GM12872 (cell line): ENCODE results near the gene USP47.

Experiments used
- TF ChIP-seq, protein P1 (sequence below): IDR thresholded peaks from 3 replicates; pipeline ENCODE4 v1.5.1; 2011; ENCODE audit warnings: low read depth, mild to moderate bottlenecking, low read length, moderate library complexity; ENCODE audit not compliant: insufficient read depth

USP47 gene

DNA sequence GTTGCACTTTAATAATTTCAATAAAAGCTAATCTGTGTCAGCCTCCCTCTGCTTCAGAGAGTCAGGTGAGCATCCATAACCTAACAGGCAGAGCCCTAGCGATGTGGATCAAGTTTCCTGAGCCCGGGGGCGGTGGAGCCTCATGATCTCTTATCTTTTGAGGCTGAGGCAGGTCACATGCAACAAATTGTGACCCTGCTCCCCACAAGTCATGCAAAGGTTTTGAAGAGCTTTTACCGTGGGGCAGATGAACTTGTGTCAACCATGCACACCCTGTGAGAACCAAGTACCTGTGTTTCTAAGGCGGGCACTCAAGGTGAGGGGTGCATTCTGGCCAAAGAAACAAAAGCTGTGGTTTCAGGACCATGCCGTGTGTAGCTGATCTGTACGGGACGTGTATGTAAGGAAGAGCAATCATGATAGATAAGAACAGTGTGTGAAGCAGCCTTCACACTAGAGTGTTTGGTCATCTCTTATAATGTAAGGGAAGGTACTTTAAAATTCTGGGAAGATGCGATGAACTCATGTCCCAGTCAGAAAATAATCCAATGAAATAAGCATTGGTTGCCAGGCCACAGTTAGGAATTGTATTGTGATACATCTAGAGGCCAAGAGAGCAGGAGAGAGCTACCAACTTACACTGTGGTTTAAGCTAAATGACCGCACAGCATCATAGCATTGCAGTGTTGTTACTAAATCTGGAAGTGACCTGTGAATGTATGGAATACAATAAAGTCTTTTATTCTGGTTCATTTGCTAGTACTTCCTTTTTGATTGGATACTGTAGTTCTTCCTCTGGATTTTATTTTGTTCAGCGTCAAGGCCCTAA is 116.8 kb downstream of the USP47 start:
- TF ChIP-seq, protein P1, sequence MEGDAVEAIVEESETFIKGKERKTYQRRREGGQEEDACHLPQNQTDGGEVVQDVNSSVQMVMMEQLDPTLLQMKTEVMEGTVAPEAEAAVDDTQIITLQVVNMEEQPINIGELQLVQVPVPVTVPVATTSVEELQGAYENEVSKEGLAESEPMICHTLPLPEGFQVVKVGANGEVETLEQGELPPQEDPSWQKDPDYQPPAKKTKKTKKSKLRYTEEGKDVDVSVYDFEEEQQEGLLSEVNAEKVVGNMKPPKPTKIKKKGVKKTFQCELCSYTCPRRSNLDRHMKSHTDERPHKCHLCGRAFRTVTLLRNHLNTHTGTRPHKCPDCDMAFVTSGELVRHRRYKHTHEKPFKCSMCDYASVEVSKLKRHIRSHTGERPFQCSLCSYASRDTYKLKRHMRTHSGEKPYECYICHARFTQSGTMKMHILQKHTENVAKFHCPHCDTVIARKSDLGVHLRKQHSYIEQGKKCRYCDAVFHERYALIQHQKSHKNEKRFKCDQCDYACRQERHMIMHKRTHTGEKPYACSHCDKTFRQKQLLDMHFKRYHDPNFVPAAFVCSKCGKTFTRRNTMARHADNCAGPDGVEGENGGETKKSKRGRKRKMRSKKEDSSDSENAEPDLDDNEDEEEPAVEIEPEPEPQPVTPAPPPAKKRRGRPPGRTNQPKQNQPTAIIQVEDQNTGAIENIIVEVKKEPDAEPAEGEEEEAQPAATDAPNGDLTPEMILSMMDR = no peak

- TF ChIP-seq, protein P1 = no peak
Observed at GRCh38 chr11:11959601-11960000, 117.8 kb downstream of the USP47 start.

DNA sequence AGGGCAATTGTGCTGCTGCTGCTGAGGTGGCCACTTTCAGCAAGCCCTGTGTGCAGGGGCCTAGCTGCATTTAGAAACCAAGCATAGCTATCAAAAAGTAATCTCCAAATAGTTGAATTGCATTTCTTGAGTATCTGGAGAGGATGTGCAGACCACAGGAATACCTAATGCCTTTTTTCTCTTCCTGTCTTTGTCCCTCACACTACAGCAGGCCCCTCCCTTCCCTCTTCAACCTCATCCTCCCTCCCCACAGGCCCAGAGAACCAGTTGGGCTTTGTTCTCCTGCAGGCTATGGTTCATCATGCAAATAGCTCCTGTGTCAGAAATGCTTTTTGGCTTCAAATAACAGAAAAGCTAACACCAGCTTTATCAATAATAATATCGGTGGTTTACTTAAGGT is 118.9 kb downstream of the USP47 start:
- TF ChIP-seq, protein P1 = no peak

DNA sequence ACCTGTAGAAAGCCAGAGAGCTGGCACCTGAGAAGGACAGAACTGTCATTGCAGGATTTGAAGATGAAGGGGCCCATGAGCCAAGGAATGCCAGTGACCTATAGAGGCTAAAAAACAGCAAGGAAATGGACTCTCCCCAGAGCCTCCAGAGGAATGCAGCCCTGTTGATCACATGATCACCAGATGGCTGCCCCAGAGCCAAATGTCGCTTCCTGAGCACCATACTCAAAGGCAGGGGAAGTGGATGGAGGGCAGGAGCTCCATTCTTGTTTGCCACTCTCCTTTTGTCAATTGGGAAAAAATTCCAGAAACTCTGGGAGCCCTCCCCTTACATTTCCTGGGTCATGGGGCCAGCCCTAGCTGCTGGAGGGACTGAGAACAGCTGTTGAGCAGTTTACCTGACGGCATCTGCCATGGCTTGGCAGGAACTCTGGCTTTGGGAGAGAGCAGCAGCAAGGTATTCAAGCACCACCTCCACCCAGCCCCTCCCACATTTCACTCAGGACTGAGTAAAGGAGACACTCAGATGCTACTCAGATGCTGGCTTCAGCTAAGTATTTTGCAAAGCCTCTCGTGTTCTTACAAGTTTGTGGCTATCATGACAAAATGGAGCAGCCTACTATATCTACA is 119.7 kb downstream of the USP47 start:
- TF ChIP-seq, protein P1 = no peak

DNA sequence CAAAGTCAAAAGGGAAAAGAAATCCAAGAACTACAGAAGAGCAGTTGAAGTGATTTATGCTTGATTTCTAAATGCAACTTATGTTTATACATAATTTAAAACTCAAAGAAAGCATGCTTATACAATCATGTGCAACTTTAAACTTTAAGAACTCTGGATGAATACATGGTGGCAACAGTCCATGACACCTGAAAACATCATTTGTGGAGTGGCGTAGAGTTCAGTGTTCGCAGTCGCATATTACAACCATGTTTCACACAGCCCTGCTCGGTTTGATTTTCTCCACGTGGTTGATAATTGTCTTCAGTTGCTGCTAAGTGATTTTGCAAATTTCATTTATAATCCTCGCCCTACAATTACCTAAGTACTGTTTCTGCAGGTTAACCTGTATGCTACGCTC is 121.3 kb downstream of the USP47 start:
- TF ChIP-seq, protein P1 = no peak

- TF ChIP-seq, protein P1 = no peak
Observed at GRCh38 chr11:11963842-11964773, 122.3 kb downstream of the USP47 start.

- TF ChIP-seq, protein P1 = no peak
Observed at GRCh38 chr11:11964774-11965150, 123.0 kb downstream of the USP47 start.
